Measurements from ENCODE around the gene SLC4A5. TPM values are rescaled to one million over a fixed set of nuclear protein-coding genes. Genes with fewer than 3 reads are reported as not detected.
A peak's percentile ranks its signal among the peaks of the same experiment; 100 is the strongest.

The SLC4A5 gene
- total RNA-seq, 1 experiment from 2014 or later = 1.8 TPM

GRCh38 chr2:74269667-74270066 lies 73.5 kb downstream of the SLC4A5 start (continued):
- TF ChIP-seq ZNF532 (CRISPR knock-in tag; IDR thresholded peaks at IDR 0.05; ENCODE audit: borderline replicate concordance) = no peak
- no peak for TF ChIP-seq NFE2L1 (CRISPR knock-in tag; IDR thresholded peaks at IDR 0.05)
- TF ChIP-seq FOXP4 (CRISPR knock-in tag; IDR thresholded peaks at IDR 0.05) = no peak
- no peak for TF ChIP-seq GTF2I (CRISPR knock-in tag; conservative IDR thresholded peaks at IDR 0.05)

GRCh38 chr2:74267068-74267467 lies 76.1 kb downstream of the SLC4A5 start:
- peaks cover 7% of the 10 kb centered on the region for H3K27me3 Mint-ChIP-seq (ENCODE audit: low read depth)
- no peaks in the 10 kb centered on the region for H3K9me3 Mint-ChIP-seq
- no peak overlapping the region for H3K4me3 Mint-ChIP-seq
- POLR2A ChIA-PET = no interaction called here
- ATAC-seq (peak; percentile 91), DNase-seq (ENCODE audit: low spot score) (peak; percentile 41)
- no peaks in the 10 kb centered on the region for H3K4me1 Mint-ChIP-seq
- no peaks in the 10 kb centered on the region for H3K36me3 Mint-ChIP-seq
- CTCF ChIA-PET = interaction anchor here (1.2 kb wide), 1 partner anchor 124 kb away, joined by 5 read pairs; no protein-coding TSS in a partner anchor
- H3K27ac Mint-ChIP-seq = no peak overlapping the region
- TF ChIP-seq MLX (CRISPR knock-in tag; IDR thresholded peaks at IDR 0.05) (no peak), ZNF396 (CRISPR knock-in tag; IDR thresholded peaks at IDR 0.05; ENCODE audit: borderline replicate concordance) (no peak), FOXK1 (CRISPR knock-in tag; IDR thresholded peaks at IDR 0.05) (no peak), RORB (CRISPR knock-in tag; IDR thresholded peaks at IDR 0.05) (no peak), ELF4 (CRISPR knock-in tag; IDR thresholded peaks at IDR 0.05; ENCODE audit: low read depth) (no peak), AFF4 (CRISPR knock-in tag; IDR thresholded peaks at IDR 0.05; ENCODE audit: borderline replicate concordance) (no peak), CTCF (IDR thresholded peaks at IDR 0.05) (no peak; the same call in 1 of the 2 replicates), IRF1 (CRISPR knock-in tag; IDR thresholded peaks at IDR 0.05) (no peak), ZNF317 (CRISPR knock-in tag; IDR thresholded peaks at IDR 0.05; ENCODE audit: borderline replicate concordance, low read depth) (no peak), ZMAT4 (CRISPR knock-in tag; IDR thresholded peaks at IDR 0.05) (no peak), MAX (CRISPR knock-in tag; IDR thresholded peaks at IDR 0.05) (no peak), NFE2L1 (CRISPR knock-in tag; IDR thresholded peaks at IDR 0.05) (no peak), STAT6 (CRISPR knock-in tag; conservative IDR thresholded peaks at IDR 0.05; ENCODE audit: low read depth) (no peak), HMGA2 (CRISPR knock-in tag; IDR thresholded peaks at IDR 0.05) (no peak)
